ENCODE measurements around the gene CFAP44.
"Not testable (repeated sequence)": the region's sequence is repeated elsewhere in the genome, so short reads cannot be mapped to it uniquely, and the experiment has no call there.

CFAP44 gene
- 18.9 reads per million, percentile 45 among the genes with 10 or more reads in this experiment for total RNA-seq

- DNase-seq, result peak; percentile 4
Observed at GRCh38 chr3:113441051-113441770, at the start of gene CFAP44. TSS of gene CFAP44 (minus strand) at chr3:113441493. CDS start at chr3:113433664, 7,829 bp downstream.

GRCh38 chr3:113485161-113485609, 43.9 kb upstream of the CFAP44 start:
- peak; percentile 14 for DNase-seq

GRCh38 chr3:113468539-113468938, 27.2 kb upstream of the CFAP44 start:
- no peak for DNase-seq

GRCh38 chr3:113461488-113461887, 20.2 kb upstream of the CFAP44 start:
- DNase-seq, result no peak

- DNase-seq, result not testable (repeated sequence)
Observed at GRCh38 chr3:113458554-113458953, 17.3 kb upstream of the CFAP44 start.

GRCh38 chr3:113455446-113455845, 14.2 kb upstream of the CFAP44 start:
- DNase-seq, result no peak

GRCh38 chr3:113454630-113455029, 13.3 kb upstream of the CFAP44 start:
- DNase-seq, result no peak

- no peak for DNase-seq
Observed at GRCh38 chr3:113454057-113454456, 12.8 kb upstream of the CFAP44 start.

GRCh38 chr3:113450911-113451310, 9.6 kb upstream of the CFAP44 start:
- DNase-seq, result no peak

- no peak for DNase-seq
Observed at GRCh38 chr3:113439606-113440005, 1.7 kb downstream of the CFAP44 start.

GRCh38 chr3:113438224-113438623, 3.1 kb downstream of the CFAP44 start:
- no peak for DNase-seq

GRCh38 chr3:113437411-113437810, 3.9 kb downstream of the CFAP44 start:
- no peak for DNase-seq

- DNase-seq, result no peak
Observed at GRCh38 chr3:113436809-113437208, 4.5 kb downstream of the CFAP44 start.

- no peak for DNase-seq
Observed at GRCh38 chr3:113431811-113432210, 9.5 kb downstream of the CFAP44 start.

- DNase-seq, result no peak
Observed at GRCh38 chr3:113428581-113428980, 12.7 kb downstream of the CFAP44 start.

- no peak for DNase-seq
Observed at GRCh38 chr3:113423699-113424098, 17.6 kb downstream of the CFAP44 start.

GRCh38 chr3:113421082-113421481, 20.2 kb downstream of the CFAP44 start:
- DNase-seq, result no peak

- DNase-seq, result no peak
Observed at GRCh38 chr3:113409676-113410075, 31.6 kb downstream of the CFAP44 start.

- DNase-seq, result no peak
Observed at GRCh38 chr3:113405180-113405579, 36.1 kb downstream of the CFAP44 start.

- DNase-seq, result no peak
Observed at GRCh38 chr3:113404637-113405036, 36.7 kb downstream of the CFAP44 start.

Measured in effector CD4-positive, alpha-beta T cell (primary cell).